K562 (cell line): ENCODE data around the gene CNR1. TPM values are rescaled to one million over a fixed set of nuclear protein-coding genes. Genes with fewer than 3 reads are reported as not detected.
"Not testable (repeated sequence)": the region's sequence is repeated elsewhere in the genome, so short reads cannot be mapped to it uniquely, and the experiment has no call there.

Source experiments
- ATAC-seq: fragments of 200-7000 bp; cut with Tn5 transposase; 3 replicates; pipeline ENCODE4 v1.9.1; 2020; ENCODE audit warnings: moderate library complexity
- BruUV-seq: library from RNA; stranded (reverse); fragments of 400-500 nt; replicated peaks from 2 replicates; lab custom pipeline; 2021; lab: Mats Ljungman, UMichigan
- CTCF ChIA-PET: fragments of 300-600 bp; formaldehyde crosslinking; extraction: SDS; loops from one replicate; lab custom pipeline; 2021; ENCODE audit warnings: low intra/inter-chr PET ratio; lab: Yijun Ruan, JAX
- POLR2A ChIA-PET: fragments of 300-600, 350-650 bp; sonication (Branson Sonifier 250); formaldehyde crosslinking; extraction: SDS; loops from one replicate; lab custom pipeline; 2021; ENCODE audit warnings: antibody characterized with exemption, inconsistent platforms; lab: Yijun Ruan, JAX
- DNase-seq, 4 experiments: peaks; one replicate each; pipeline versions ENCODE4 v3.0.0 to v3.0.0-alpha.2; 2011 to 2018; ENCODE audit warnings: low spot score in 3 of 4, mixed read lengths in 3 of 4; ENCODE audit errors: extremely low read depth in 1 of 4
- FAIRE-seq: peaks from 2 replicates; lab custom pipeline; 2011; peaks lifted over from hg19 to GRCh38; lab: Jason Lieb, UNC
- H2AFZ ChIP-seq: 2 replicates; pipeline ENCODE4 v1.6.0; 2011; ENCODE audit warnings: low read depth, low read length, control low read depth, inconsistent platforms
- H3K27ac ChIP-seq: fragments of 200-600 bp; 3 replicates; pipeline ENCODE4 v1.8.0; 2011; ENCODE audit warnings: low read depth, mild to moderate bottlenecking, control low read depth, inconsistent platforms, low read length, moderate library complexity, mixed read lengths; ENCODE audit errors: extremely low read depth
- H3K27me3 ChIP-seq, 2 experiments: fragments of 300-600 bp in 1 of 2; 2 replicates in 1 of 2; 3 replicates in 1 of 2; pipeline versions ENCODE4 v1.6.0 to v1.8.0; 2011; ENCODE audit warnings: inconsistent platforms in 2 of 2, low read length in 2 of 2, mild to moderate bottlenecking in 1 of 2, mixed read lengths in 1 of 2, moderate library complexity in 1 of 2; ENCODE audit not compliant: control insufficient read depth in 2 of 2, insufficient read depth in 2 of 2
- H3K36me3 ChIP-seq: fragments of 300-600 bp; 3 replicates; pipeline ENCODE4 v1.8.0; 2011; ENCODE audit warnings: mild to moderate bottlenecking, low read length, inconsistent platforms; ENCODE audit not compliant: control insufficient read depth, insufficient read depth
- H3K4me1 ChIP-seq, 2 experiments: fragments of 200-600 bp in 1 of 2; replicated peaks in 1 of 2; 2 replicates in 1 of 2; 3 replicates in 1 of 2; pipeline versions ENCODE4 v1.5.1 to v1.8.0; 2011; ENCODE audit warnings: inconsistent platforms in 2 of 2, low read length in 2 of 2, mild to moderate bottlenecking in 1 of 2, mixed read lengths in 1 of 2, moderate library complexity in 1 of 2; ENCODE audit not compliant: control insufficient read depth in 2 of 2, insufficient read depth in 2 of 2
- H3K4me2 ChIP-seq: 2 replicates; pipeline ENCODE4 v1.6.1; 2011; ENCODE audit warnings: low read length, control low read depth, inconsistent platforms, mixed read lengths; ENCODE audit not compliant: insufficient read depth
- H3K4me3 ChIP-seq: fragments of 200-600 bp; sonication (generic), shearing (Covaris generic); 2 replicates; pipeline ENCODE4 v1.5.1; 2016; ENCODE audit warnings: control low read depth, inconsistent platforms
- H3K79me2 ChIP-seq: fragments of 200-600 bp; 3 replicates; pipeline ENCODE4 v1.8.0; 2011; ENCODE audit warnings: low read length, inconsistent platforms; ENCODE audit not compliant: control insufficient read depth, insufficient read depth
- H3K9ac ChIP-seq, 2 experiments: 2 replicates each; pipeline versions ENCODE4 v1.6.0 to v1.6.1; 2011; ENCODE audit warnings: low read depth in 2 of 2, low read length in 2 of 2, control low read depth in 1 of 2, inconsistent platforms in 1 of 2, mild to moderate bottlenecking in 1 of 2, mixed read lengths in 1 of 2; ENCODE audit not compliant: insufficient read depth in 1 of 2
- H3K9me1 ChIP-seq: one replicate; pipeline ENCODE4 v1.6.0; 2011; ENCODE audit warnings: inconsistent platforms, mild to moderate bottlenecking, low read length, moderate library complexity; ENCODE audit not compliant: control insufficient read depth, insufficient read depth
- H3K9me3 ChIP-seq: replicated peaks from 2 replicates; pipeline ENCODE4 v1.5.1; 2011; ENCODE audit warnings: low read depth, low read length, inconsistent platforms; ENCODE audit not compliant: control insufficient read depth, insufficient read depth
- H4K20me1 ChIP-seq: replicated peaks from 2 replicates; pipeline ENCODE4 v1.6.1; 2011; ENCODE audit warnings: low read length, inconsistent platforms, mixed read lengths; ENCODE audit not compliant: control insufficient read depth, insufficient read depth
- E2F8 ChIP-seq: fragments of 450-650 bp; IDR thresholded peaks from 2 replicates; pipeline ENCODE4 v1.7.1; 2018; ENCODE audit warnings: mild to moderate bottlenecking, low read depth; ENCODE audit not compliant: partially characterized antibody
- ETV6 ChIP-seq, 3 experiments: fragments of 150-350 bp in 1 of 3; sonication (generic) in 1 of 3; formaldehyde crosslinking in 1 of 3; IDR thresholded peaks; 2 replicates each; pipeline versions ENCODE4 v1.6.1 to v1.8.0; 2014 to 2022; ENCODE audit warnings: borderline replicate concordance in 2 of 3, low read depth in 2 of 3, antibody characterized with exemption in 1 of 3, low read length in 1 of 3, mild to moderate bottlenecking in 1 of 3, missing genetic modification reagents in 1 of 3
- FOXJ2 ChIP-seq: fragments of 200-800 bp; sonication (Bioruptor generic); IDR thresholded peaks from 2 replicates; pipeline ENCODE4 v1.6.1; 2016; ENCODE audit warnings: missing genetic modification characterization, missing compliant biosample characterization
- IRF2 ChIP-seq: sonication (generic); formaldehyde crosslinking; IDR thresholded peaks from 2 replicates; pipeline ENCODE4 v1.8.1; 2022; ENCODE audit warnings: mild to moderate bottlenecking, missing genetic modification reagents
- ZNF263 ChIP-seq: sonication (generic); formaldehyde crosslinking; IDR thresholded peaks from 2 replicates; pipeline ENCODE4 v1.8.0; 2022; ENCODE audit warnings: mild to moderate bottlenecking, missing genetic modification reagents, borderline replicate concordance
- ZNF354B ChIP-seq: fragments of 250-450 bp; sonication (Bioruptor Pico); IDR thresholded peaks from 2 replicates; pipeline ENCODE4 v1.4.0; 2020
- ZNF507 ChIP-seq: conservative IDR thresholded peaks from 2 replicates; pipeline ENCODE4 v1.6.1; 2017; ENCODE audit warnings: missing genetic modification characterization, missing compliant biosample characterization
- WGBS: fragments of 100-300 bp; shearing (Covaris generic); methylation state at CpG from one replicate; pipeline ENCODE4 v1.1.6; 2016; ENCODE audit warnings: low coverage, mixed read lengths; ENCODE audit not compliant: insufficient coverage; ENCODE audit errors: missing lambda C conversion rate; 5-methylcytosine and 5-hydroxymethylcytosine counted together
- in situ Hi-C: fragments of 300-500 bp; cut with MboI; formaldehyde crosslinking; loops from 4 replicates; pipeline ENCODE4 v1.15.0; 2018; ENCODE audit warnings: inconsistent platforms, mixed read lengths
- intact Hi-C: fragments of 100-400 bp; cut with micrococcal nuclease; formaldehyde crosslinking; loops from 2 replicates; pipeline ENCODE4 v1.14.2; 2022
- polyA plus RNA-seq, 8 experiments: library from polyadenylated mRNA; depleted of rRNA in 4 of 8; stranded (reverse) in 5 of 8; unstranded in 3 of 8; fragments of >200 nt; fragmentation: Nextera tagmentation in 2 of 8; fragmentation: Illumina TruSeq in 1 of 8; extraction: Ambion mirVana in 2 of 8; extraction: Trizol in 1 of 8; gene quantifications; 2 replicates each; pipeline versions ENCODE4 v1.2.1 to v1.2.3, GENCODE V29; 2011 to 2014; ENCODE audit warnings: inconsistent platforms in 1 of 8, missing spikeins in 1 of 8
- total RNA-seq, 7 experiments: library from RNA; depleted of rRNA in 6 of 7; stranded (reverse); fragments of >200 nt in 6 of 7; fragmentation: Illumina TruSeq in 2 of 7; extraction: Trizol in 2 of 7; gene quantifications; 2 replicates each; pipeline versions ENCODE4 v1.2.1 to v1.2.3, GENCODE V29; 2011 to 2021; ENCODE audit warnings: low replicate concordance in 1 of 7
- TF ChIP-seq, protein P1 (sequence below): fragments of 250-450 bp; sonication (Bioruptor Pico); IDR thresholded peaks from 2 replicates; pipeline ENCODE4 v1.4.0; 2020; ENCODE audit warnings: mild to moderate bottlenecking
- TF ChIP-seq, protein P2 (sequence below), 2 experiments: fragments of 200-800 bp in 1 of 2; sonication (Bioruptor generic) in 1 of 2; sonication (generic) in 1 of 2; formaldehyde crosslinking in 1 of 2; IDR thresholded peaks in 1 of 2; conservative IDR thresholded peaks in 1 of 2; 2 replicates each; pipeline versions ENCODE4 v1.5.0 to v1.6.1; 2016 to 2020; ENCODE audit warnings: missing compliant biosample characterization in 1 of 2, missing genetic modification characterization in 1 of 2, missing genetic modification reagents in 1 of 2

Gene CNR1
- total and polyA plus RNA-seq, 9 of the 15 experiments (the other 6 are each of a cell fraction or from before 2014, with no cell fraction given) = 0.50 to 1.9 (median 1.2) TPM; not detected in 1

GRCh38 chr6:88201734-88202133, 35.6 kb upstream of the CNR1 start:
- POLR2A ChIA-PET, H3K9ac ChIP-seq, H2AFZ ChIP-seq, H3K79me2 ChIP-seq, H3K27ac ChIP-seq, intact Hi-C loops, H3K4me1 ChIP-seq, BruUV-seq, H3K9me3 ChIP-seq, H4K20me1 ChIP-seq, ATAC-seq, H3K4me3 ChIP-seq, H3K36me3 ChIP-seq, H3K27me3 ChIP-seq, DNase-seq, H3K9me1 ChIP-seq, H3K4me2 ChIP-seq, CTCF ChIA-PET, in situ Hi-C loops, FAIRE-seq: not testable (repeated sequence)
- TF ChIP-seq ZNF354B (CRISPR knock-in tag) (peak; percentile 86), ZNF507 (tag) (peak; percentile 98)

- Histone ChIP-seq H3K4me1 (no peaks in the 10 kb centered on the region), H3K4me2 (no peak overlapping the region), H3K9ac (no peak overlapping the region), H3K36me3 (no peaks in the 10 kb centered on the region), H3K79me2 (no peaks in the 10 kb centered on the region), H2AFZ (no peak overlapping the region), H3K4me3 (no peak overlapping the region), H3K9me1 (no peaks in the 10 kb centered on the region), H3K27ac (no peak overlapping the region), H3K9me3 (no peaks in the 10 kb centered on the region), H3K27me3 (no peaks in the 10 kb centered on the region), H4K20me1 (no peaks in the 10 kb centered on the region)
- ChIA-PET POLR2A (no interaction called here), CTCF (no interaction called here)
- DNase-seq = no peak
- no peak for ATAC-seq
- WGBS = 9% methylated on average over 4 of the region's 4 CpGs
- intact Hi-C loops = no loop called here
- FAIRE-seq = no peak
- no TSS peak for BruUV-seq
- in situ Hi-C loops = no loop called here
- TF ChIP-seq IRF2 (CRISPR knock-in tag) (no peak), ETV6 (IDR thresholded peaks at IDR 0.05; ENCODE audit: borderline replicate concordance in 1 of 2, low read depth in 2 of 2, low read length in 1 of 2) (no peak), ETV6 (CRISPR knock-in tag; IDR thresholded peaks at IDR 0.05; ENCODE audit: borderline replicate concordance) (no peak), E2F8 (no peak), FOXJ2 (tag) (no peak), ZNF263 (CRISPR knock-in tag) (no peak)
- TF ChIP-seq, protein P1, sequence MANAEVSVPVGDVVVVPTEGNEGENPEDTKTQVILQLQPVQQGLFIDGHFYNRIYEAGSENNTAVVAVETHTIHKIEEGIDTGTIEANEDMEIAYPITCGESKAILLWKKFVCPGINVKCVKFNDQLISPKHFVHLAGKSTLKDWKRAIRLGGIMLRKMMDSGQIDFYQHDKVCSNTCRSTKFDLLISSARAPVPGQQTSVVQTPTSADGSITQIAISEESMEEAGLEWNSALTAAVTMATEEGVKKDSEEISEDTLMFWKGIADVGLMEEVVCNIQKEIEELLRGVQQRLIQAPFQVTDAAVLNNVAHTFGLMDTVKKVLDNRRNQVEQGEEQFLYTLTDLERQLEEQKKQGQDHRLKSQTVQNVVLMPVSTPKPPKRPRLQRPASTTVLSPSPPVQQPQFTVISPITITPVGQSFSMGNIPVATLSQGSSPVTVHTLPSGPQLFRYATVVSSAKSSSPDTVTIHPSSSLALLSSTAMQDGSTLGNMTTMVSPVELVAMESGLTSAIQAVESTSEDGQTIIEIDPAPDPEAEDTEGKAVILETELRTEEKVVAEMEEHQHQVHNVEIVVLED = no peak
- TF ChIP-seq, protein P2, sequence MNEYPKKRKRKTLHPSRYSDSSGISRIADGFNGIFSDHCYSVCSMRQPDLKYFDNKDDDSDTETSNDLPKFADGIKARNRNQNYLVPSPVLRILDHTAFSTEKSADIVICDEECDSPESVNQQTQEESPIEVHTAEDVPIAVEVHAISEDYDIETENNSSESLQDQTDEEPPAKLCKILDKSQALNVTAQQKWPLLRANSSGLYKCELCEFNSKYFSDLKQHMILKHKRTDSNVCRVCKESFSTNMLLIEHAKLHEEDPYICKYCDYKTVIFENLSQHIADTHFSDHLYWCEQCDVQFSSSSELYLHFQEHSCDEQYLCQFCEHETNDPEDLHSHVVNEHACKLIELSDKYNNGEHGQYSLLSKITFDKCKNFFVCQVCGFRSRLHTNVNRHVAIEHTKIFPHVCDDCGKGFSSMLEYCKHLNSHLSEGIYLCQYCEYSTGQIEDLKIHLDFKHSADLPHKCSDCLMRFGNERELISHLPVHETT (CRISPR knock-in tag; conservative IDR thresholded peaks at IDR 0.05 in 1 of 2, IDR thresholded peaks at IDR 0.05 in 1 of 2) = no peak
These were observed 18.8 kb upstream of the CNR1 start for GRCh38 chr6:88184921-88185320.
